ENCODE results near the gene ORMDL2.
A peak's percentile ranks its signal among the peaks of the same experiment; 100 is the strongest.

ORMDL2 gene

GRCh38 chr12:55845361-55845760 lies 27.5 kb downstream of the ORMDL2 start:
- Mint-ChIP-seq H3K27ac (peak overlapping the region; percentile 65 to 99 (median 75)), H3K4me1 (peaks cover 50% of the 10 kb centered on the region), H3K9me3 (no peaks in the 10 kb centered on the region), H3K36me3 (ENCODE audit: low read depth) (no peaks in the 10 kb centered on the region), H3K27me3 (ENCODE audit: low read depth) (no peaks in the 10 kb centered on the region), H3K4me3 (no peak overlapping the region)
- no peak for TF ChIP-seq CTCF (IDR thresholded peaks at IDR 0.05; ENCODE audit: unreplicated experiment in 3 of 3)

- TF ChIP-seq CTCF (IDR thresholded peaks at IDR 0.05; ENCODE audit: unreplicated experiment in 3 of 3), result no peak
- H3K4me3 Mint-ChIP-seq, result peak overlapping the region in 1 of 3 experiments; percentile 30
- H3K27me3 Mint-ChIP-seq (ENCODE audit: low read depth), result no peaks in the 10 kb centered on the region
- H3K4me1 Mint-ChIP-seq, result peaks cover 56% of the 10 kb centered on the region
- H3K27ac Mint-ChIP-seq, result peak overlapping the region; percentile 84 to 99 (median 87)
- H3K36me3 Mint-ChIP-seq (ENCODE audit: low read depth), result no peaks in the 10 kb centered on the region
- H3K9me3 Mint-ChIP-seq, result no peaks in the 10 kb centered on the region
These were observed 28.1 kb downstream of the ORMDL2 start for GRCh38 chr12:55845785-55846496.

GRCh38 chr12:55847033-55847432 lies 29.2 kb downstream of the ORMDL2 start:
- no peak for TF ChIP-seq CTCF (IDR thresholded peaks at IDR 0.05; ENCODE audit: unreplicated experiment in 3 of 3)
- Mint-ChIP-seq H3K4me1 (peaks cover 57% of the 10 kb centered on the region), H3K27ac (peak overlapping the region; percentile 97 to 99 (median 99))

GRCh38 chr12:55847603-55848291 lies 29.9 kb downstream of the ORMDL2 start:
- no peaks in the 10 kb centered on the region for H3K27me3 Mint-ChIP-seq (ENCODE audit: low read depth)
- TF ChIP-seq CTCF (IDR thresholded peaks at IDR 0.05; ENCODE audit: unreplicated experiment in 3 of 3), result no peak
- H3K4me1 Mint-ChIP-seq, result peaks cover 52% of the 10 kb centered on the region
- no peaks in the 10 kb centered on the region for H3K9me3 Mint-ChIP-seq
- peak overlapping the region; percentile 29 to 72 (median 65) for H3K4me3 Mint-ChIP-seq
- H3K36me3 Mint-ChIP-seq (ENCODE audit: low read depth), result no peaks in the 10 kb centered on the region
- H3K27ac Mint-ChIP-seq, result peak overlapping the region; percentile 97 to 99 (median 99)

More at GRCh38 chr12:55847033-55847432, 29.2 kb downstream of the ORMDL2 start:
- Mint-ChIP-seq H3K4me3 (no peak overlapping the region), H3K36me3 (ENCODE audit: low read depth) (no peaks in the 10 kb centered on the region), H3K27me3 (ENCODE audit: low read depth) (no peaks in the 10 kb centered on the region), H3K9me3 (no peaks in the 10 kb centered on the region)

- no peaks in the 10 kb centered on the region for H3K36me3 Mint-ChIP-seq (ENCODE audit: low read depth)
- no peaks in the 10 kb centered on the region for H3K9me3 Mint-ChIP-seq
- no peak for TF ChIP-seq CTCF (IDR thresholded peaks at IDR 0.05; ENCODE audit: unreplicated experiment in 3 of 3)
- H3K27me3 Mint-ChIP-seq (ENCODE audit: low read depth), result no peaks in the 10 kb centered on the region
- H3K4me1 Mint-ChIP-seq, result peaks cover 45% of the 10 kb centered on the region
- H3K27ac Mint-ChIP-seq, result peak overlapping the region; percentile 78 to 99 (median 79)
- H3K4me3 Mint-ChIP-seq, result peak overlapping the region in 1 of 3 experiments; percentile 21
These were observed 31.9 kb downstream of the ORMDL2 start for GRCh38 chr12:55849616-55850343.

Data from nephron (organoid).